Stimulated activated CD4-positive, alpha-beta T cell treated with anti-CD3 and anti-CD28 coated beads, Interleukin-12 subunit alpha, Interleukin-12 subunit beta, amount 100 ng/mL, for 48 hours (primary cell): Measurements from ENCODE around the gene WWOX.
"Not testable (repeated sequence)": the region's sequence is repeated elsewhere in the genome, so short reads cannot be mapped to it uniquely, and the experiment has no call there.

ENCODE experiments used
- DNase-seq, 3 donors: peaks; one replicate each; pipeline ENCODE4 v3.0.0-alpha.2; 2020; ENCODE audit warnings: low read depth in 2 of 3, low spot score in 1 of 3

The WWOX gene

DNA sequence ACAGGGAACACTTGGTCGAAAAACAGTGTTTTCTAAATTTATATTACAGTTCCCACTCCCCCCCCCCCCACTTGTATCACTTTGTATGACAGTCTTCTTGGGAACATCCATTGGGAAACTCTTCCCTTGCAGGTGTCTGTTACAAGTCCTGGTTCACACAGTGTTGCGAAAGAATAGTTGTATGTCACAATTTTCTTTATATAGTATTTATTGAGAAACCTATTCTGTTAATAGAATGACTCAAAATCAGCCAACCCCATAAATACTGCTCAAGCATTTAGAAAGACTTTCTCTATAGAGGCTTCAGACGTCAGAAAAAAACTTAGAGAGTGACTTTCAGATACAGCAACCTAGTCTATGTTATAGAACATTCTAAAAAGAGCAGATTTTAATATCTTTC is 414.4 kb downstream of the WWOX start:
- no peak for DNase-seq

- DNase-seq, result not testable (repeated sequence)
Measured at GRCh38 chr16:78514888-78515287, 415.4 kb downstream of the WWOX start.

DNA sequence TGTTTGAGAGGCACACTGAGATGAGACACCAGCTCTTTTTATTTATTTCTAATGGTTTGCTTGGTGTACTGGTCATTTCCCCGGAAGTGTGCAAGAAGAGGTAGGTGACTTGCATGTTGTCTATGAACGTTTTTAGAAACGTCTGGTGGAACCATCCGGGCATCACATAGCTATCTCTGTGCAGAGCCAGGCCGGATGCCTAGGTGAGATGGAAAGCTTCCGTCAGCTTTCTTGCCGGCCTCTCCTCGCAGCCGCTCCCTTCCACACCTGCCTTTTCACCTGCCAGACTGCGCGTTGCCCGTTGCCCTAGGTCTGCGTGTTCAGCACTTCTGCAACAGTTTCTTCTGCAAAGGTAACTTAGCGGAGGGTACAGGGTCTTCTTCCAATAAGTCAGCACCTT is 416.0 kb downstream of the WWOX start:
- no peak for DNase-seq

- DNase-seq, result no peak
Measured at GRCh38 chr16:78516006-78516736, 416.7 kb downstream of the WWOX start.

DNA sequence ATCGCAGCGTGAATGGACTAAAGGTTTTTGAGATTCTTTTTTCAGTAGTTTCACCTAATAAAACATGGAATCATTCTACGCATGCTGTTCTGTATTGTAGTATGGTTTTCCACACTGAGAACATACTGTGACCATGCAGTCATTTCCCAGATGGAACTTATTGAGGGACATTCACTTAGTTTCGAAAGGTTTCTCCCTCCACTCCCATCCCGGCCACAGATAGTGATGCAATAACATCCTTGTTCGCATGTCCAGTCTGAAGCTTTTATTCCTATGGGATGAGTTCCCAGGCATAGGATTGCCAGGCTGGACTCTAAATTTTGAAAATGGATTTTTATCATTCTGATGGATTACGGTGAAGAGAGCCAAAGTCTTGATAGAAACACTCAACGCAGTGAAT is 420.4 kb downstream of the WWOX start:
- DNase-seq, result no peak

DNA sequence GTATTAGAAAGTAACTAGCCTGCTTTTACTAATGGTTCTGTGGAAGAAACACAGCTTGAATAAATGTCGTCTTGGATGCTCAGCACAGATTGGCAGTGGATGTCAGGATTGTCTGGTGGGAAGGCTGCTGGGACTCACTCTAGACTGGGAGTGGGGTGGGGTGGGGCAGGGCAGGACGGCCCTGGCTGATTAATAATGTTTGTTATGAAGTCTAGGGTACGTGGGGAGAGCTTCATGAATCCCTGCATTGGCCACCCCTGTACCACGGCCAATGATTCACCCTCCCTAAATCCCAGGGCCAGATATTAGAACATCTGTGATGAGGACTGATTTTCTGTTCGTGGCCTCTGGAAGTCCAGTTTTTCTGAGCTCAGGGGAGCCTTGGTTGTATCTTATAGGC is 421.0 kb downstream of the WWOX start:
- DNase-seq, result no peak

DNA sequence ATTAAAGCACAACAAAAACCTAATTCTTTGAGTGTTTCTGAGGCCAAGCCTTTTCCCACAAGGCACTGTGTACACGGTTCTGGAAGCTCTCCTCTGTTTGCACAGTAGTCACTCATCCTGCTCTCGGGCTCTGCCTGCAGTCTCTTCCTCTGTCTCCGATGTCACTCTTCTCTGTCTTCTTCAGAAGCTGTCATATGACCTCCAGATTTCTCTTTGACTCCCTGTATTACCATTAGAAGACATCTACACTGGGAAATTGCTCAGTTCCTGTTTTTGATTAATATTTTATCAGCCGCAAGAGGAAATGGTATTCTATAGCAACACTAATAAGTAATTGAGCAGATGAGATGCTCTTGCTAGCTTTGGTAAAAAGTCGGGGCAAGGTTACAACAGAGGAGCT is 422.9 kb downstream of the WWOX start:
- DNase-seq, result no peak

DNA sequence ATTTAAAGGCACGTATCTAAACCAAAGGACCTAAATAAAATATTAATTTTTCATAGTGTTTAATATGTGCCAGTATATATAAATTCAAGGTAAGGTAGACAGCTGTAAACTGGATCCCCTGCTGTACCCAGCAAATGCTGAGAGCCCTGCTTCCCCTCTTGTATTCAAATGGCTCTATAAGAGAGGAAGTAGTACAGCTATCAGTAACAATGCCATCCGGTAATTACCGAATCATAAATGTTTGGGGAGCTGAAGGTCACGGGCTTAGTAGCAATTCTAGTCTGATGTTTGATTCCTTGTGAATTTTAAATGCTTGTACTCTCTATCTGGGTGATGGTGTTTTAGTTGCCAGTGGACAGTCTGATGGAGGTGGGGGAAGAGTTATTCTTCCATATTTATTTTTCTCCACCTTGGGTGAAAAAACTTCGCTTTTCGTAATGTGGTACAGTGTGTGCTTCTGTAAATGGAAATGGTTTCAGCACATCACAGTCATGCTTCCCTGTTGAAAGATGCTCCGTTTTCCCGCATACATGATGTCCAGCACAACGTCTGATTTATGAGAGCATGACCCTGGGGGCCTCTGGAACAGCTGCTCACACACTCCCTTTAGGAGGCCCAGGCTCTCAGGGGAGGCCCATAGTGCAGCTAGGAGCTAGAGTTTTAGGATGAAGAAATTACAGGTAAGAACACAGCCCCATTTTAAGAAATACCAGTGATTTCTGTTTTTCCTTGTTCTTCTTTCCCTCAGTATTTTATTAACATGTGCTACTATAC is 423.9 kb downstream of the WWOX start:
- no peak for DNase-seq

DNA sequence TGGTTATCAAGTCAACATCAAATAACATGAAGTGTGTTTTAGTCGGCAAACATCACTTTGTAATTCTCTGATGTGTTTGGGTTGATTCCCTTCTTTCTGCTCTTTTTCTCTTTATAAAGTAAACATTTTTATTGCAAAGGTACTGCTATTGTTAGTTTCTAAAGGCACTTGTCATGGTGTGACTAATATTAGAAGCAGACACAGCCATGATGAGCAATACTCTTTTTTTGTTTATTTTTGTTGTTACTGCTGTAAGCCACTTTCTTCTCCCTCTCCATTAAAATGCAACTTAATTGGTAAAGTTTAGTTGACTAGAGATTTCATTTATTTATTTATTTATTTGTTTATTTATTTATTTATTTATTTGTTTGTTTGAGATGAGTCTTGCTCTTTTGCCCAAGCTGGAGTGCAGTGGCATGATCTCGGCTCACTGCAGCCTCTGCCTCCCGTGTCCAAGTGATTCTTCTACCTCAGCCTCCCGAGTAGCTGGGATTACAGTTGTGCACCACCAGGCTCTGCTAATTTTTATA is 424.7 kb downstream of the WWOX start:
- DNase-seq, result no peak

GRCh38 chr16:78528265-78528664 is 428.8 kb downstream of the WWOX start:
- DNase-seq, result no peak

DNA sequence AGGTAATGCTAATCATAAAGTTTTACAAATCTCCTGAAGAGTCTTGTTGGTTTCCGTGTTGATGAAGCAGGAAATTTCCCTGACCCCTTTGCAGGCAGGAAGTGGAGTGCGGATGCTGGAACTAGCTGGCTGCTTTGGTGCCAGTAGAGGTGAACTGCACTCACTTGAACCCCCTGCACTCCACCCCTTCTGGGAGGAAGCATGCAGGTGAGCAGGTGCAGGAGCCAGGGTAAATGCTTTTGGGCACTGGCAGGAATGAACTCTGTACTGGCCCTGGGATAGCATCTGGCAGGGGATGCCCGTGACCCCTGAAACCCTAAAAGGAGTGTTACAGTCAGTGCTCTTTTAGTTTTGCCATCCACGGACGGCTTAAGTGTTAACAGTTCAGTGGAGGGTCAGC is 430.4 kb downstream of the WWOX start:
- no peak for DNase-seq

DNA sequence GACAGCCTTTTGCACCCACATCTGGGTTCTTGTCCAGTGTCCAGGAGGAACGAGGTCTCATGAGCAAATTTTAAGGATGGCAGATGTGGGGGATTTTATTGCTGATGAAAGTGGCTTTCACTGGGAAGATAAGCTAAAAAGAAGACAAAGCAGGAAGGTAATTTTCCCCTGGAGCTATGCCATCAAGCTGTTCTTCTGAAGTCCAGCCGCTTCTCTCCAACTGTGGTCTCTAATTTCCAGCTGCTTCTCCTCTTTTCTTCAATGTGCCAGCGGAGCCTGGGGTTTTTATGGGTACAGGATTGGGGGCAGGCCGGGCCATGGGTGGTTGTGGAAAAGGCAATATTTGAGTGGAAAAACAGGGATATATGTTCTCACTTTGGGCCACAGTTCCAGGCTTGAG is 430.8 kb downstream of the WWOX start:
- DNase-seq, result no peak

DNA sequence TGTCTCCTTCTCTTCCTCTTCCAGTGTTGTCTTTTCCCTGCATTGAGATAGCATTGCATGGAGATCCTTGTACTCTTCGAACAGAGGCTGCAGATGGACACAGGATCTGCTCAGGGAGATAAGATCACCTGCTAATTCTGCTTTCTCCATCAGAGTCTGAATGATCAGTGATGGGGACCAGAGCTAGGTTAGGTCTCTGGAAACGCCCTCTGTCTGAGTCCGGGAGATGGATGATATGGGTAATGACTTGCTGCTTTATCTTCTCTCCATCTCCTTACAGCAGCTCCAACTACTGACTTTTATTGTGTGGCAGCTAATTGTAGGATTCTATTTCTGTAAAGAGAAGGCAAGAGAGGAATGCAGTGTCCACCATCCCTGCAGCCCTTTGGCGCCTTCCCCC is 435.6 kb downstream of the WWOX start:
- DNase-seq, result no peak

- no peak for DNase-seq
Measured at GRCh38 chr16:78537511-78537910, 438.1 kb downstream of the WWOX start.

DNA sequence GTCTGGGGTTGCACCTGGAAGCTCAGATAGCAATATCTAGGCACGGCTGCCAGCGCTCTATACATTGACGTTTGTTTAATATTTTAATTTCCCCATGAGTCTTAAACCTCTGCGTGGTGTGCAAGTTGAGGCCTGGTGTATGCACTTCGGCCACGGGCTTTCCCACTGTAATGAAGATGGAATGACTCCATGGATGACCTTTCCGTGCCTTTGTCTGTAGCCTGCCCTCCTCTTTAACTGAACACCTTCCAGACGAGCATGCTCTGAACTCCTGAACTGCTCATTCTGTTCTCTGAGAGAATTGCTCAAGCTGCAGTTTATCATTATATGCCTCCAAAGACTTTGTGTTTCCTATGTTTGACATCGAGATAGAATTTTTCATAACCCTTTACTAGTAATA is 438.8 kb downstream of the WWOX start:
- DNase-seq, result no peak

GRCh38 chr16:78538919-78539318 is 439.5 kb downstream of the WWOX start:
- no peak for DNase-seq

DNA sequence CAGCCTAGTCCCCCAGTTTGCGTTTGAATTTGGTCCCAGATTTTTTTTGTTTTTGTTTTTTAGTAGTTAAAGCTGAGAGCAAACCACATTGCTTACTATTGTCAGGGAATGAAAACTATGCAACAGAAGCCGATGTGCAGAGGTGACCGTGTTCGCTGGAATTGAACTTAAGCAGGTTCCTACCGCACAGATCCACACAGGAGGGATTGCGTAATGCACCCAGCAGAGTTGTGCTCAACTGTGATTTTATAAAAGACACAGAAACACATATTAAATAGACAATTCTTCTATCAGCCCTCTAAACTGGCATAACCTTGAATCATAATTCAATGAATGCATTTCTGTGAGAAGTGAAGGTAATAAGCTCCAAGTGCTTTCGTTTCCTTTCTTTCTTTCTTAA is 443.0 kb downstream of the WWOX start:
- no peak for DNase-seq

DNA sequence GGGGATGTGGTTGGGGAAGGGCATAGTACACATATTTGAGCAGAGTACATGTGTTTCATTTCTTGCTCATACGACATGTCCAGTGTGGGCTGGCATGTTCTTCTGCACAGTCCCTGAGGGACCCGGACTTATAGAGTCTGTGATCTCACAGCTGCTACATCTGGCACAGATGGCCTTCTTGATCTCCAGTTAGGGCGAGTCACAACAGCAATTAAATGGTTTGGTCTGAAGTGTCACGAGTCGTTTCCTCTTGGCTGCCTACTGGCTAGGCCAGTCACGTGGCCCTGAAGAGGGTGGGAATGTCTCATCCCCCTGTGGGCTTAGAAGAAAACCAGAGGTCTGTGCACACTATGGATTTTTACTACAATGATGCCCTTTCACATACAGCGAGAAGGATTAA is 443.6 kb downstream of the WWOX start:
- DNase-seq, result no peak

DNA sequence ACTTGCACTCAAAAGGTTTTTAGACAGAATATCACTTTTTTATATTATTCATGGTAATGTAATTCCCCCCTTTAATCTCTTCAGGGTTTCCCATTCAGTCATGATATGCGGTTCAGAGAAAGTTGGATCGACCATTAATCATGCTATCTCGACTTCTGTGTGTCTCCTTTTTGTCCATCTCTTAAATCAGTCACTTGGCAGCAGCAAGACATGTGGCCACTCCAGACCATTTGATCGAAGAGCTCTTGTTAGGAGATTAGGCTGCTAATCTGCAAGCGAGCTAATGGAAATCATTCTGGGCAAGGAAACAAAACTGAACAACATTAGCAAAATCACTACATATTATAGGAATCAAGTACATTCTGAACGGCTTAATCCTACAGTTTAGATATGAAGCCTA is 449.9 kb downstream of the WWOX start:
- DNase-seq, result no peak

DNA sequence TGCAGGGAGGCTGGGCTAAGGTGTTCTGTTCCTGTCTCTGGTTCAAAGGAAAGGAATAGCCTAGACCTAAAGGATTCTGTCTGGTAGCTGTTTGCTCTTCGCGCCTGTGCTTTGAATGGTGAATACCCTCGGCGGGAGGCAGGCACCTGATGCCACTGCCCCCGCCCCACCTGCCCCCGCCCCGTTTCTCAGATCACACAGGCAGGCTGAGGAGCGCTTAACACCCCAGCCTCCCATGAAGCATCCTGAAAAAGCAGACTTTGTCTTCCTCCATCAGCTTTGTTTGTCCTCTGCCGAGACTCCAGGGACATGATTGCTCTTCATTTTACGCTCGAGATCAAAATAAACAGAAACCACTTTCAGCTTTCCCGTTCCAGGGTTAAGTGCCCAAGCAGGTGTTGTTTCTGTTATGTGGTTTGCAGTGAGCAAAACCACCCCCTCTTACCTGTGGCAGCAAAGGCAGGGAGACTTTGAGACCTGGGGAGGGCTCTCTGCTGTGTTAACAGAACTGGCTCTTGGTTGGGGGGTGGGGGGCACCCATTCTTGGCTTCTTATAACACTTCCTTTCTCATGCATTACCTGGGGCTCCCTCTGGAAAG is 452.1 kb downstream of the WWOX start:
- no peak for DNase-seq

DNA sequence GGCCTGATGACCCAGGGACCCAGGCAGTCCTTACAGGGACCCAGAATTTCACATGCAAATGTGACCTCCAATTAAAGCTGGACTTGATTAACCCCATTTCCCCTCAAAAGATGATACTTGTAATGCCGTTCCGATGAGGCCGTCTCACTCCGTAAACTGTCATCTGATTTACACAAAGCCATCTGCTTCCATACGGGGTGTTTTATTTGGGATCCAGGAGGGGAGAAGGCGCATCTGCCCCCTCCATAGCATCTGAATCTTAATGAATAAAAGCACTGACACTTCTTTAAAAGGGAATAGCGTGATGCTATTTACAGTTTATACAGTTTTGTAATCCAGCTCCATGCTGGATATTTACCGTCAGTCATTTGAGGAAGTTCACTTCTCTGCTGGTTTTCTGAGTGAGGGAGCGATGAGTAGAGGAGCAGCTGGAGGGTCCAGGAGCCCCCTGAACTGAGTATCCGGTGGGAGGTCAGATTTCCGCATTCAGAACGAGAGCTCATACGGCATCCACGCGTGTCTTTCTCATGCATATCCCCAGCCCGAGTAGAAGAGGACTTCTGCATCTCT is 452.7 kb downstream of the WWOX start:
- no peak for DNase-seq

DNA sequence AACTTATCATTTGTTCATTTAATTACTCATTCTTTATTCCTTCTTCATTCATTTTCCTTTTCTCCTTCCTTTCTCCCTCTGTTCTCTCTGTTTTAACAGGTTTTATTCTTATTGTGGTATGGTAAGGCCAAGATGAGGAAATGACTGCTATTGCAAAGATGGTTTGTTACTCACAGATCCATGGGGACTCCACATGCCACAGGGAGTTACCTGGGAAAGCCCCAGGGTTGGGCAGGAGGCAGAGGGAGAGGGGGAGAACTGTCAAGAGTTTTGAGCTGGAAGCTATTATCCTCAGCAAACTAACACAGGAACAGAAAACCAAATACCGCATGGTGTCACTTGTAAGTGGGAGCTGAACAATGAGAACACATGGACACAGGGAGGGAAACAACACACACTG is 453.3 kb downstream of the WWOX start:
- DNase-seq, result no peak
